AG08395 (cell line): ENCODE results near the gene UQCRHL.
A peak's percentile ranks its signal among the peaks of the same experiment; 100 is the strongest.
"Not testable (repeated sequence)": the region's sequence is repeated elsewhere in the genome, so short reads cannot be mapped to it uniquely, and the experiment has no call there.

Source experiments
- DNase-seq: peaks from one replicate; pipeline ENCODE4 v3.0.0; 2012; ENCODE audit warnings: mixed read lengths, low spot score

Gene UQCRHL

GRCh38 chr1:15835205-15835740 is 27.8 kb upstream of the UQCRHL start:
- DNase-seq, result no peak

- peak; percentile 86 for DNase-seq
These were observed 27.2 kb upstream of the UQCRHL start for GRCh38 chr1:15834406-15835204.

- no peak for DNase-seq
These were observed 26.5 kb upstream of the UQCRHL start for GRCh38 chr1:15833842-15834405.

- peak; percentile 42 for DNase-seq
These were observed 25.7 kb upstream of the UQCRHL start for GRCh38 chr1:15833069-15833679.

- no peak for DNase-seq
These were observed 22.8 kb upstream of the UQCRHL start for GRCh38 chr1:15830258-15830657.

- DNase-seq, result not testable (repeated sequence)
These were observed 21.5 kb upstream of the UQCRHL start for GRCh38 chr1:15828931-15829330.

GRCh38 chr1:15827567-15827966 is 20.1 kb upstream of the UQCRHL start:
- not testable (repeated sequence) for DNase-seq

- no peak for DNase-seq
These were observed 19.5 kb upstream of the UQCRHL start for GRCh38 chr1:15826810-15827507.

- no peak for DNase-seq
These were observed 18.4 kb upstream of the UQCRHL start for GRCh38 chr1:15825800-15826199.

- DNase-seq, result peak; percentile 38
These were observed 13.0 kb upstream of the UQCRHL start for GRCh38 chr1:15820478-15820877.

GRCh38 chr1:15816674-15817073 is 9.2 kb upstream of the UQCRHL start:
- DNase-seq, result no peak

GRCh38 chr1:15810073-15810472 is 2.6 kb upstream of the UQCRHL start:
- DNase-seq, result no peak

- no peak for DNase-seq
These were observed 1.5 kb upstream of the UQCRHL start for GRCh38 chr1:15808955-15809354.

- no peak for DNase-seq
These were observed 328 bp downstream of the UQCRHL start for GRCh38 chr1:15807121-15807520.

- no peak for DNase-seq
These were observed 3.4 kb downstream of the UQCRHL start for GRCh38 chr1:15804060-15804459.

- no peak for DNase-seq
These were observed 4.1 kb downstream of the UQCRHL start for GRCh38 chr1:15803380-15803779.

- DNase-seq, result peak; percentile 47
These were observed 5.0 kb downstream of the UQCRHL start for GRCh38 chr1:15802234-15802965.

GRCh38 chr1:15799928-15800835 is 7.3 kb downstream of the UQCRHL start:
- peak; percentile 59 for DNase-seq

- DNase-seq, result peak; percentile 98
These were observed 8.2 kb downstream of the UQCRHL start for GRCh38 chr1:15799004-15799867.
